NB4 (cell line): ENCODE results near the gene CIT.

Experiments used
- CTCF ChIP-seq: IDR thresholded peaks from one replicate; pipeline ENCODE4 v1.5.1; 2012; ENCODE audit warnings: low read depth, low read length
- MYC ChIP-seq: IDR thresholded peaks from 2 replicates; pipeline ENCODE4 v1.6.1; 2011; ENCODE audit warnings: low read depth, low read length
- POLR2A ChIP-seq: IDR thresholded peaks from 2 replicates; pipeline ENCODE4 v1.6.1; 2011; ENCODE audit warnings: mild to moderate bottlenecking; ENCODE audit not compliant: insufficient read length; ENCODE audit errors: extremely low read depth
- TF ChIP-seq, protein P1 (sequence below): IDR thresholded peaks from 2 replicates; pipeline ENCODE4 v1.6.1; 2011; ENCODE audit warnings: low read depth, low read length

GRCh38 chr12:119704065-119704747 lies 172.9 kb downstream of the CIT start:
- TF ChIP-seq POLR2A (no peak), CTCF (no peak), MYC (no peak)
- TF ChIP-seq, protein P1, sequence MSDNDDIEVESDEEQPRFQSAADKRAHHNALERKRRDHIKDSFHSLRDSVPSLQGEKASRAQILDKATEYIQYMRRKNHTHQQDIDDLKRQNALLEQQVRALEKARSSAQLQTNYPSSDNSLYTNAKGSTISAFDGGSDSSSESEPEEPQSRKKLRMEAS = no peak
